ENCODE measurements around the gene SLC26A3.

The SLC26A3 gene

DNA sequence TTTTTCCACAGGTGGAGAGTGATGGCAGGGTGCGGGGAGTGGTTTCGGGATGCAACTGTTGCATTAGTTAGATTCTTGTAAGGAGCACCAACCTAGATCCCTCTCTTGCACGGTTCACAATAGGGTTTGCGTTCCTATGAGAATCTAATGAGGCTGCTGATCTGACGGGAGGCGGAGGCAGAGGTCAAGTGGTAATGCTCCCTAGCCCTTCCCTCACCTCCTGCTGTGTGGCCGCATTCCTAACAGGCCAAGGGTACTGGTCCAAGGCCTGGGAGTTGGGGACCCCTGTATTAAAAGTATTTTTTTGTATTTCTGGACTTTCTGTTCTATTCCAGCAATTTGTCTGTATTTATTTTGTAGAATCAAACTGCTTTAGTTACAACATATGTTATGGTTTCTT lies 51.9 kb downstream of the SLC26A3 start:
- no peak for DNase-seq (ENCODE audit: low read depth in 1 of 2, low spot score in 1 of 2)

DNA sequence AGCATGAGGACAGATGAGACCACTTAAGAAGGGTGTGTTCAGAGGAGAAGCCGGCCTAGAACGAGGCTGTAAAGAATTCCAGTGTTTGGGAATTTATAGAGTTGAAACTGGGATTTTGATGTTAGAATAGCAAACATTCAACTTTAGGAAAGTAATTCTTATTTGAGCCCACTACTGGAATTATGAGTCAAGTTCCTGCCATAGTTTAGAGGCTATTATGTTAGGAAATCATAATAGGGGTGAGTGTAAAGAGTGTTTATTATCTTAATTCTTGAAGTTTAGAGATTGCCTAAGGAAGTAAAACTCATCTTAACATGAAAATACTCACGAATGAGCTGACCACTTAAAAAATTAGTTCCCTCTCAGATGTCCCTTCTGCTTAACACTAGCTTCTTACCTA lies 57.0 kb downstream of the SLC26A3 start:
- no peak for DNase-seq (ENCODE audit: low read depth in 1 of 2, low spot score in 1 of 2)

DNA sequence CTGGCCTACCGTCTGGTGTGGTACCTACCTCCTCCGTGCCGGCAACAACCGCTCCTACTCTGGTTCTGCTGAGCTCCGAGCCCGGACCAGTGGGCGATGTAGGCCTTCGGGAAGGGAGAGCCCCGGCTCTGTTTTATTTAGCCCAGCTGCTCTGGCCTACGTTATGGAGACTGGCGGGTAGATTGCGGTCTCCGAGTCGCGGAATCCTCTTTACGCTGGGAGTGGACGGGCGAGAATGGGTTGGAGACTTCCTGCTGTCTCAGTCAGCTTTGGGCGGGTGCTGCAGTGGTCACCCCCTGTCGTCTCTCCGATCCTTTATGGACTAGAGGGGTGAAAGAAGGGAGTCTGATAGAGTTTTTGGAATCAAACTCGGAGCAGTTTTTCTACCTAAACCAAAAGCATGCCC lies 58.7 kb downstream of the SLC26A3 start:
- no peak for DNase-seq (ENCODE audit: low read depth in 1 of 2, low spot score in 1 of 2)

DNA sequence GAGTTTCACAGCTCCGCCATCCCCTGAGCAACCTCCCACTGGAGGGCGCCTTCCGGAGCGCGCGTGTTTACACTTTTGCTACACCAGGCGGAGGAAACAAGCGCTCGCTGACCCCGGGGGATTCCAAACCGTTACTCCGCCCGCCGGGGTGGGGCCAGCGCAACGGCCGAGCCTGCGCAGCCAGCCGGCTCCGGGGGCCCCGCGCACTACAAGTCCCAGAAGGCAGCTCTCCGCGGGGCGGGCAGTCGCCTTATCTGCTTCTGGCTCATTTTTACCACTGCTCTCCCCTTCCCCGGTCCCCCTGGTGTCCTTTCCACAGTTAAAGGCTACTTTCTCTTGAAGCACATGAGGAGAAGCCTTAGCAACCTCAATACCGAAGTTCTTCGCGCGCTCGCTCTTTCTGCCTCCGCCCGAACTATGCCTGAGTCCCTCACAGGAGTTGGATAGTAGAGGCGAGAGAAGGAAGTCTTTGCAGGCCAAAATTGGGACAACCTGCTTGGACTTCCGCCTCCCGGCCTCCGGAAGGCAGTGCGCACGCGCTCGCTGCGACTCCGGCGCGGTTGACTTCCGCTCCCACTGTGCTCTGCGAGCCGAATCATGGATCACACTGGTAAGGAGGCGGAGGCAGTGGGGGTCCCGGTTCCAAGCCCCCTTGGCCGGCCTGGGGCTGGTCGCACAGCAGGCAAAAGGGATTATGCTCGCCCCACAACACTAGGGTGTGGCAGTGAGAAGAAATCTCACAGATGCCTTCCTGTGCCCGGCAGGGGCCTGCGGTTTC lies 59.3 kb downstream of the SLC26A3 start, which contains the start of gene CBLL1:
CBLL1 (plus strand) TSS at position 576 of the 778 bp plus-strand sequence; CDS start at position 598, 22 bp downstream.
- DNase-seq (ENCODE audit: low read depth in 1 of 2, low spot score in 1 of 2), result peak; percentile 94 to 97

DNA sequence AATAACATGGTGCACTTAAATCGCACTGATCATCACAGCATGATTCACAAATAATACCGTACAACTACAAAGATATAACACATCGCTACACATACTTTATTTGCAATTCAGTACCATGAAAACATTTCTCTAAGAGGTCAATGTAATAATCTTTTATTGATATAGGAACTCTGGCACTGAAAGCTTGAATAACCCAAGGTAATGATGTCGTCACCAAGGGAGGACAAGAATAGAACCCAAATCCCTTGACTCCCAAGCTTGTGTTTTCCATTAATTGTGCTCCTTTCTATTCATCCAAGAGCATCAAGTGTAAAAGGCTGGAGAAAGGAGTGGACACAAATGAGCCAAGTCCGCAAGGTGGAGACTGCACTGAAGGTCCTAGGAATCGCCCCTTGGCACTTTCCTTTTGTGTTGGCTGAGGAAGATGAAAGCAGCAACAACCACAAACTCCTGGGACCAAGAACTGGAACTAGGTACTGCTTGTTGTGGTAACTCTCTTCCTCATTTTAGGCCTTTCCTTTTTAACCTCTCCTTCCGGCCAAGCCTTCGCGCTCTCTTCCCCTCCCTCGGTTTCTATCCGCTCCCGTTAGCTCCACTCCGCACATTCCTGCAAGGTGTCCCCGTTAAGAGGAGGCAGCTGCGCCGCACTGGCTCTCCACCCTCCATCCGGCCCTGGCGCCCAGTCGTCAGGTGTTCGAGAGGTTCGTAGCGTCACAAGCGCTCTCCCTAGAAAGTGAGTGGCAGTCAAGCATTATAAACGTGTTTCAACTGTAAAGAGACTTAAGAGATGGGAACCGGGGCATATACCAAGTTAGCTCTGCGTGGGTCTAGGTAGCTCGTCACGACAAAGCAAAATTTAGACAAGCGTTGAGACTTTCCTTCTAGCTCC lies 60.1 kb downstream of the SLC26A3 start:
- no peak for DNase-seq (ENCODE audit: low read depth in 1 of 2, low spot score in 1 of 2)

DNA sequence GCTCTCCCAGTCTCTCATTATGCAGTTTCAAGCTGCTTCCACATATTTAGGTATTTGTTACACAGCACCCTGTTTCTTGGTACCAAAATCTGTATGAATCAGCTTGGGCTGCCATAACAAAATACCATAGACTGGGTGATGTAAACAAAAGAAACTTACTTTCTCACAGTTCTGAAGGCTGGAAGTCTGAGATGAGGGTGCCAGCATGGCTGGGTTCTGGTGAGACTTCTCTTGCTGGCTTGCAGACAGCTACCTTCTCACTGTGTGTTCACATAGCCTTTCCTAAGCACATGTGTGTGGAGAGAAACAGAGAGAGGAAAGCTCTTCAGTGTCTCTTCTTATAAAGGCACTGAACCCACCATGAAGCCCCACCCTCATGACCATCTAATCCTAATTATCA lies 74.7 kb downstream of the SLC26A3 start:
- DNase-seq (ENCODE audit: low read depth in 1 of 2, low spot score in 1 of 2), result no peak

DNA sequence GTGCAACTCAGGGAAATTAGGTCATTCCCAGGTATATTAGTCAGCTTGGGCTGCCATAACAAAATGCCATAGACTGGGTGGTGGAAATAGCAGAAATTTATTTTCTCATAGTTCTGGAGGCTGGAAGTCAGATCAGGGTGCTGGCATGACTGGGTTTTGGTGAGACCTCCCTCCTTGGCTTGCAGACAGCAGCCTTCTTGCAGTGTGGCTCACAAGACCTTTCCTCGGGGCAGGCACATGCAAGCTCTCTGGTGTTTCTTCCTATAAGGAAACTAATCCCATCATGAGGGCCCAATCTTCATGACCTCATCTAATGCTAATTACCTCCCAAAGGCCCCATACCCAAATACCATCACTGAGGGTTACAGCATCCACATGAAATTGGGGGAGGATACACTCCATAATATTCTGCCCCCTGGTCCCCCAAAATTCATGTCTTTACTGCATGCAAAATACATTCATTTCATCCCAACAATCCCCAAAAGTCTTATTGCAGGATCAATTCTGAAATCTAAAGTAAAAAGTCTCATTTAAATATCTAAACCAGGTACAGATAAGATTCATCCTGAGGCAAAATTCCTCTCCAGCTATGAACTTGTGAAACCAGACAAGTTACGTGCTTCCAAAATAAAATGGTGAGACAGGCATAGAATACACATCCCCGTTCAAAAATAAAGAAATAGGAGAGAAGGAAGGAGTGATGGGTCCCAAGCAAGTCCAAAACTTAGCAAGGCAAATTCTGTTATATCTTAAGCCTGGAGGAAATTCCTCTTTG lies 76.5 kb downstream of the SLC26A3 start:
- DNase-seq (ENCODE audit: low read depth in 1 of 2, low spot score in 1 of 2), result no peak

DNA sequence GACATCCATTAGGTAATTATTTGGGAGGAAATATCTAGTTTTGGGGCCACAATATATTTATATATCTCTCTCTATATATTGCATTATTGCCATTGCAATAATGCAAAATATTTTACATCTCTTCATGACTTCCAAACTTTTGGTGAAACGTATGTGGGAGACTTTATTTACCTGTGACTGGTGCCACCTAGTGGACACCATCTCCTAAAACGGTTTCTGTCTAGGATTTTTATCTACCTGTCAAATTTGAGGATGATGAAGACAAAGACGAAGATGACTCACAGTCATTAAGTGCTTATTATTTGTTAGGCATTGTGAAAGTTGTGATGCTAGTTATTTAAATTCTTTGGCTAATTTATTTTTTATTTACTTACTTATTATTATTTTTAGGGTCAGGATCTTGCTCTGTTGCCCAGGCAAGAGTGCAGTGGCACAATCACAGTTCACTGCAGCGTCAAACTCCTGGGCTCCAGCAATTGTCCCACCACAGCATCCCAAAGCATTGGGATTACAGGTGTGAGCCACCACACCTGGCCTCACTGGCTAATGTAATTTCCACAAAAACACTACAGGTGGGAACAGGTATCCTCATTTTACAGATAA lies 77.8 kb downstream of the SLC26A3 start:
- peak in 1 of 2 donors; percentile 35 for DNase-seq (ENCODE audit: low read depth in 1 of 2, low spot score in 1 of 2)

DNA sequence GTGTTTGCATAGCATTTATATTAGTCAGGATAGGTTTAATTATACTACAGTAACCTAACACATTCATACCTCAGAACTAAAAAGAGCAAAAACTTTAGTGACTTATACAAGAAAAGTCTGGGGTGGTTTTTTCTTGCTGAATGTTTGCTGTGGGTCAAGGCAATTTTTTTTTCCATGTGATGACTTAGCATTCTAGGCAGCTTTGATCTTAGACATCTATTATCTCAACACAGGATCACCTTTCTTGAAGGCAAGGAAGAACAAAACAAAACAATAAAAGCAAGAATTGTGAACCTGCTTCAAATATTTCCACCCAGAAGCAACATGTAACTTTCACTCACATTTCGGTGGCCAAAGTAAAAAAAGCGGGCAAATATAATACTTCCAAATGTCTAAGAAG lies 79.8 kb downstream of the SLC26A3 start:
- DNase-seq (ENCODE audit: low read depth in 1 of 2, low spot score in 1 of 2), result no peak

DNA sequence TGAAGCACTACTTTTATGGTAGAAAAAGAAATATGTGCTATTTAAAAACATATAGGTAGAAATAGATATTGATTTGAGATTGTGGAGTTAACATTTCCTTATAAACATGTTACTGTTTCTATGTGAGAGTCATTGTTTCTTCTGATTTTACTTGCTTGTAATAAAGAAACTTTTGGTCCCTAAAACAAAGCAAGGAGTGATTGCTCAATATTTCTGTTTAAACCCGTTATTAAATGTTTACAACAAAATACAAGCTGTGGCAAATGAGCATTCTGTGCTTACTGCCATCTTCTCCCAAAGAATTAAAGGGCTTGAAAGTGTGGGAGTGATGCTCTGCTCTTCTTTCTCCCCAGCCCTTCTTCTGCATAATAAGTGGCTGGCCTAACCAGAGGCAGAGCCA lies 81.7 kb downstream of the SLC26A3 start:
- no peak for DNase-seq (ENCODE audit: low read depth in 1 of 2, low spot score in 1 of 2)

DNA sequence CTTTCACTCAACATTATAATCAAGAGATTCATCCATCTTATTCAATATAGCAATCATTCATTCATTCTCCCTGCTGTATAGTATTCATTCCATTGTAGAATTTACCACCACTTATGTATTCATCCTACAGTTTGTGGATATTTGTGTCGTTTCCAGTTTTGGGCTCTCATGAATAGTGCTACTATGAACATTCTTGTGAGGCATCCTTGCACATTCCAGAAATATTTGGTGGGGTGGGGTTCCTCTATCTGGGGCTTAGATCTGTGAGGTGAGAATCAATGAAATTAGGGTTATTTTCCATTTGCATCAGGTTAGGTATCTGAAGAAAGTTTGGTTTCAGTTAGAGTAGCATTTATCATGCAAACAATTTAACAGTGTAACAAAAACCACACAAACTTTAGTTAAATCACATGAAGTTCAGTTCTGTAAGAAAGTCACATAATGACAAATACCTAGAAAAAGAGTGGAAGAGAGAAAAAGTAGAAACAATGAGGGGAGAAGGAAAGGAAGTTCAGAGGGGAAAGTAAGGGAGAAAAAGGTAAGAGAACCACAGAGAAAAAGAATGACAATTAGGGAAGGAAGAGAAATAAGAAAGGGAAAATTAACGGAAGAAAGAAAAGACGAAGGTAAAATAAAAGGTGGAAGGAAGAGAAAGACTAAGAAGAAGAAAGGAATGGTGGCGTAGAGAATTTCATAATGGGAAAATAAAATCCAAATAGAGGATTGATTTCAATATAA lies 84.4 kb downstream of the SLC26A3 start:
- no peak for DNase-seq (ENCODE audit: low read depth in 1 of 2, low spot score in 1 of 2)

DNA sequence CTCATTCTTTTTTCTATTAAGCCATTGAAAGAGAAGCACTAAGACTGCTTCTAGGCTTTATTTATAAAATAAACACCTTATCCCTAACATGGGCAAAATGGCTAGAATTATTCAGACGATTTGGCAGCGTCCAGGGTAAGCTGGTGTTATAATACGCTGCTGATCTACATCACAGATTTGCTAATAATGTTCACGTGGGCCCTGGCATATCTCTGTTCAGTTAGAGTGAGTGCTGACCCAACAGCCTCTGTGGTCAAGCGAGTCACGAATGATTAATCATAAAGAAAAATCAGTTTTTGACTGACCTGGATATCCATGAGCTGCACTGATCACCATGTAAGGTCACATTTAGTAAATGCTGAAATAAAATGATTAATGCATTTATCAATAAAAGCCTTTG lies 87.5 kb downstream of the SLC26A3 start:
- no peak for DNase-seq (ENCODE audit: low read depth in 1 of 2, low spot score in 1 of 2)

Measured in activated CD4-positive, alpha-beta T cell treated with anti-CD3 and anti-CD28 coated beads, Interleukin-2, amount 50 U/mL, for 24 hours (primary cell).